Vagina (tissue), 2 donors: ENCODE results near the gene RGS19. TPM values are rescaled to one million over a fixed set of nuclear protein-coding genes. Genes with fewer than 3 reads are reported as not detected.

Experiments
- DNase-seq, 2 donors: peaks; one replicate each; pipeline ENCODE4 v3.0.0-alpha.2; 2017; ENCODE audit errors: extremely low spot score in 2 of 2
- H3K27ac ChIP-seq: fragments of 200-600 bp; sonication (generic); one replicate; pipeline ENCODE4 v1.5.1; 2019
- H3K27me3 ChIP-seq: fragments of 200-600 bp; sonication (generic); one replicate; pipeline ENCODE4 v1.5.1; 2019
- H3K36me3 ChIP-seq, 2 donors: fragments of 200-600 bp; sonication (generic); one replicate each; pipeline ENCODE4 v1.5.1; 2017 to 2019
- H3K4me1 ChIP-seq: fragments of 200-600 bp; sonication (generic); one replicate; pipeline ENCODE4 v1.5.1; 2019
- H3K4me3 ChIP-seq, 2 donors: fragments of 200-600 bp; sonication (generic); 1 replicate in 1 of 2; 2 replicates in 1 of 2; pipeline ENCODE4 v1.5.1; 2016 to 2019
- H3K9me3 ChIP-seq: fragments of 200-600 bp; sonication (generic); one replicate; pipeline ENCODE4 v1.5.1; 2019
- POLR2A ChIP-seq, 2 donors: fragments of 450-650 bp; IDR thresholded peaks; one replicate each; pipeline ENCODE4 v1.6.1; 2017; ENCODE audit warnings: antibody characterized with exemption in 2 of 2, mild to moderate bottlenecking in 2 of 2, moderate library complexity in 2 of 2
- POLR2AphosphoS5 ChIP-seq, 2 donors: sonication (generic); formaldehyde crosslinking; IDR thresholded peaks; one replicate each; pipeline ENCODE4 v1.9.0; 2017; ENCODE audit warnings: antibody characterized with exemption in 2 of 2, mild to moderate bottlenecking in 2 of 2, low read depth in 1 of 2; ENCODE audit not compliant: insufficient read depth in 1 of 2
- intact Hi-C: fragments of 100-400 bp; cut with DNase I; formaldehyde crosslinking; loops from one replicate; pipeline ENCODE4 v1.15.1; 2023
- total RNA-seq: library from RNA; depleted of rRNA; stranded (reverse); fragments of >200 nt; gene quantifications from one replicate; pipeline ENCODE4 v1.2.3, GENCODE V29; 2016
- TF ChIP-seq, protein P1 (sequence below), 3 experiments: fragments of 450-650 bp in 2 of 3; fragments of 200-600 bp in 1 of 3; sonication (generic) in 1 of 3; IDR thresholded peaks; one replicate each; pipeline ENCODE4 v1.5.1; 2017 to 2019; ENCODE audit warnings: antibody characterized with exemption in 3 of 3, mild to moderate bottlenecking in 2 of 3, moderate library complexity in 2 of 3

Gene RGS19
- total RNA-seq, 1 donor from 2014 or later, result 20.6 TPM

DNA sequence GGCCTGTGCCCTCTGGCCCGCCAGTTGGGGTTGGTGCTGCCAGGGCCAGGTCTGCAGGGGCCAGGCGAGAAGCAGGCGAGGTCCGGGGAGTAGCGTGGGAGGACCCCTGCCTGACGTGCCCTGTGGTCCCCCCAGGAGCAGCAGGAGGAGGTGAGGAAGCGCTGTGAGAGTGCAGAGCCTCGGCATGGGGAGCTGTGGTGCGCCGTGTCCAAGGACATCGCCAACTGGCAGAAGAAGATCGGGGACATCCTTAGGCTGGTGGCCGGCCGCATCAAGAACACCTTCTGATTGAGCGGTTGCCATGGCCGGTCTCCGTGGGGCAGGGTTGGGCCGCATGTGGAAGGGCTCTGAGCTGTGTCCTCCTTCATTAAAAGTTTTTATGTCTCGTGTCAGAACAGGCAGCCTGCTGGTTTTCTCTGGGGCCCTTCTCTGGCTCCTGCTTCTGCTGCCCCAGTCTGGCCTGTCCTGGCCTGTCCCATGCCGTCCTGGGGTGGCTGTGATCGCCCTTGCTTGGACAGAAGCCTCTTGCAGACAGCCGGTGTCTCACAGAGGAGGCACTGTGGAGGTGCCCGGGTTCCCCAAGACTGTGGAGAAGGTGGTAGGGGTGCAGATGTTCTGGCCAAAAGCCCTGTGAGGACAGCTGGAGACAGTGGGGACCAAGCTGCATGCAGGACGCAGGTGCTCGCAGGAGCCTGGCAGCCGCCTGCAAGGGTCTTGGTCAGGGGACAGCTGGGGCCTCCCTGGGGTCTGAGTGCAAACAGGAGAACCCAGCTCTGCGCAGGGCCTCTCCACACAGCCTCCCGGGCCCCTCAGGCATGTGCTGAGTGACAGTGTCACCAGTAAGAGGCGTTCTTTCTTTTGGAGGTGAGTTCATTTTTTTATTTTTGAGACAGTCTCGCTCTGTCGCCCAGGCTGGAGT is 46.4 kb downstream of the RGS19 start:
- intact Hi-C loops, result no loop called here
- no peak overlapping the region for H3K4me3 ChIP-seq
- H3K9me3 ChIP-seq, result no peaks in the 10 kb centered on the region
- no peak overlapping the region for H3K27ac ChIP-seq
- H3K36me3 ChIP-seq, result peaks cover 0 to 46% of the 10 kb centered on the region in 2 donors
- peaks cover 3% of the 10 kb centered on the region for H3K4me1 ChIP-seq
- peaks cover under 1% of the 10 kb centered on the region for H3K27me3 ChIP-seq
- no peak for DNase-seq
- TF ChIP-seq, protein P1, sequence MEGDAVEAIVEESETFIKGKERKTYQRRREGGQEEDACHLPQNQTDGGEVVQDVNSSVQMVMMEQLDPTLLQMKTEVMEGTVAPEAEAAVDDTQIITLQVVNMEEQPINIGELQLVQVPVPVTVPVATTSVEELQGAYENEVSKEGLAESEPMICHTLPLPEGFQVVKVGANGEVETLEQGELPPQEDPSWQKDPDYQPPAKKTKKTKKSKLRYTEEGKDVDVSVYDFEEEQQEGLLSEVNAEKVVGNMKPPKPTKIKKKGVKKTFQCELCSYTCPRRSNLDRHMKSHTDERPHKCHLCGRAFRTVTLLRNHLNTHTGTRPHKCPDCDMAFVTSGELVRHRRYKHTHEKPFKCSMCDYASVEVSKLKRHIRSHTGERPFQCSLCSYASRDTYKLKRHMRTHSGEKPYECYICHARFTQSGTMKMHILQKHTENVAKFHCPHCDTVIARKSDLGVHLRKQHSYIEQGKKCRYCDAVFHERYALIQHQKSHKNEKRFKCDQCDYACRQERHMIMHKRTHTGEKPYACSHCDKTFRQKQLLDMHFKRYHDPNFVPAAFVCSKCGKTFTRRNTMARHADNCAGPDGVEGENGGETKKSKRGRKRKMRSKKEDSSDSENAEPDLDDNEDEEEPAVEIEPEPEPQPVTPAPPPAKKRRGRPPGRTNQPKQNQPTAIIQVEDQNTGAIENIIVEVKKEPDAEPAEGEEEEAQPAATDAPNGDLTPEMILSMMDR (IDR thresholded peaks at IDR 0.05), result no peak
- peak in 1 of 2 donors; percentile 4 for TF ChIP-seq POLR2AphosphoS5 (IDR thresholded peaks at IDR 0.05; ENCODE audit: insufficient read depth in 1 of 2, low read depth in 1 of 2)

DNA sequence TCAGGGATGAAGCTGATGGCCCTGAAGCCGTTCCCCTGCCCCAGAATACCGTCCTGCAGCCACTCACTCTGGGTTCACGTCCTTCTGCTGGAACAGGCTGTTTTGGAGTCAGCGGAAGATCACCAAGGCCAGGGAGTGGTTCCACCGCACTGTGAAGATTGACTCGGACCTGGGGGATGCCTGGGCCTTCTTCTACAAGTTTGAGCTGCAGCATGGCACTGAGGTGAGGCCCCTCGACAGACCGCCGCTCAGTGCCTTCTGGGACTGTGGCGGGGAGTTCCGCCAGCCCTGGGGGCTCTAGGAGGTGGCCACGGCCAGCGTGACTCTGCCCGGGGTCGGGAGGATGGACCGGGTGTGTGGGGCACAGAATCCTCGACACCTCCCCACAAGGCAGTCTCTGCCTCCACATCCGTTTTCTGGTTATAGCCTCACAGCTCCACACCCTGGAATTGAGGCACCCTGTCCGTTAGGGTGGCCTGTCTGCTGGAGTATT is 47.5 kb downstream of the RGS19 start:
- intact Hi-C loops, result no loop called here
- Histone ChIP-seq H3K27ac (no peak overlapping the region), H3K36me3 (peaks cover 0 to 57% of the 10 kb centered on the region in 2 donors), H3K27me3 (no peaks in the 10 kb centered on the region), H3K4me3 (no peak overlapping the region), H3K9me3 (no peaks in the 10 kb centered on the region), H3K4me1 (no peaks in the 10 kb centered on the region)
- DNase-seq, result no peak
- TF ChIP-seq, protein P1 (IDR thresholded peaks at IDR 0.05), result no peak
- no peak for TF ChIP-seq POLR2AphosphoS5 (IDR thresholded peaks at IDR 0.05; ENCODE audit: insufficient read depth in 1 of 2, low read depth in 1 of 2)
- TF ChIP-seq POLR2A (IDR thresholded peaks at IDR 0.05), result no peak

DNA sequence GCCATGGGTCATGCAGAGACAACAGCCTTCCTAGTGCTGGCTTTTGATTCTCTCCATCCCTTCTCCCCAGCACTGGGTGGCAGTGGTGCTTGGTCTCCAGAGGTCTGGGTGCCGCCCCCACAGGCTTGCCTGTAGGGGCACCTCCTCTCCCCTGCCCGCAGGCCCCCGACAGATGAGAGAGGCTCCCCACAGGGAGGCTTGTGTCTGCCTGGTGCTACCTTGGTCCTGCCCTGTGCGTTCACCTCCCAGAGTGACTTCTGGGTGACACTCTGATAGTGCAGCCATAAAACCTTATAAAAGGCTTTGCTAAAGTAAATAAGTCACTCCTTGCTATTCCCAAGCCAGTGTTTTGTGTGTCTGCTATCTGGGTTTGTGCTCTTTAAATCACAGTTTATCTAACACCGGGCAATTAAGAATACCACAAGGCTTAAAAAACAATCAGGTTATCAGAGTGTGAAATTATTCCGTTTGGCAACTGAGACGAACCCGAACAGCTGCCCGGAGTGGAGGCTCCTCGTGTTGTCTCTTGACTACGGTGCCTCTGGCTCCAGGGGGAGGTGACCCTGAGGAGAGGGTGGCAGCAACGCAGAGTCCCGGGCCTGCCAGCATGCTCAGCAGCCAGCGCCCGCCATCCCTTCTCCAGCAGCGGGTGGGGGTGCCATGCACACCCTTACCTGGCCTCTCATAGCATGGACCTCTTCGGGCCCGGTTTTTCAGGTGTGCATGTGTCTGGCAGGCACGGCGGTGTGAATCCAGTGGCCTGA is 48.8 kb downstream of the RGS19 start:
- DNase-seq, result no peak
- H3K27ac ChIP-seq, result no peak overlapping the region
- TF ChIP-seq, protein P1 (IDR thresholded peaks at IDR 0.05), result no peak
- no peaks in the 10 kb centered on the region for H3K27me3 ChIP-seq
- intact Hi-C loops, result no loop called here
- no peaks in the 10 kb centered on the region for H3K9me3 ChIP-seq
- no peaks in the 10 kb centered on the region for H3K4me1 ChIP-seq
- H3K4me3 ChIP-seq, result no peak overlapping the region
- peaks cover 0 to 70% of the 10 kb centered on the region in 2 donors for H3K36me3 ChIP-seq

DNA sequence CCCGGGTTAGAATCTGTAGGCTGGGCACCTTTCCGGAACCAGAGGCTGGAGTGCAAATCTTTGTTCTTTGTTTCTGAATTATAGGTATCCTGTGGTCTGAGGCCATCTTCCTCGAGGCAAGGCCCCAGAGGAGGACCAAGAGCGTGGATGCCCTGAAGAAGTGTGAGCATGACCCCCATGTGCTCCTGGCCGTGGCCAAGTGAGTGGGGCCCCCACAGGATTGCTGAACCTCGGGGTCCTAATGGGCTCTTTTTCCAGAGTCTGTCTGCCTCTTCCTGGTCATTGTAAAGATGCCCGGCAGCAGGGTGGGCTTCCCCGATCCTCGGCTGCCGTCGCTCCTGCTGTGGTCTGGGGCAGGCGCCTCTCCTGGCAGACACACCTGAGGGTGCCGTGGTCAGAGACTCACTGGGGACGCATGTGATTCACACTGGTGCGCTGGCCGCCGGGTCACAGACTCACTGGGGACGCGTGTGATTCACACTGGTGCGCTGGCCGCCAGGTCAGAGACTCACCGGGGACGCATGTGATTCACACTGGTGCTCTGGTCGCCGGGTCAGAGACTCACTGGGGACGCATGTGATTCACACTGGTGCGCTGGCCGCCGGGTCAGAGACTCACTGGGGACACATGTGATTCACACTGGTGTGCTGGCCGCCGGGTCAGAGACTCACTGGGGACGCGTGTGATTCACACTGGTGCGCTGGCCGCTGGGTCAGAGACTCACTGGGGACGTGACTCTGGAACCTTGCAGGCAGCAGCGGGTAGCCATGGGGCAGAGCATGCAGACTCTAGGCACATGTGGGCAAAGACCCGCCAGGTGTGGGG is 49.8 kb downstream of the RGS19 start:
- no peaks in the 10 kb centered on the region for H3K27me3 ChIP-seq
- no peak overlapping the region for H3K27ac ChIP-seq
- DNase-seq, result no peak
- intact Hi-C loops, result no loop called here
- peaks cover 0 to 80% of the 10 kb centered on the region in 2 donors for H3K36me3 ChIP-seq
- TF ChIP-seq, protein P1 (IDR thresholded peaks at IDR 0.05), result no peak
- TF ChIP-seq POLR2A (IDR thresholded peaks at IDR 0.05) (no peak), POLR2AphosphoS5 (IDR thresholded peaks at IDR 0.05; ENCODE audit: insufficient read depth in 1 of 2, low read depth in 1 of 2) (no peak)
- no peaks in the 10 kb centered on the region for H3K9me3 ChIP-seq
- no peaks in the 10 kb centered on the region for H3K4me1 ChIP-seq
- H3K4me3 ChIP-seq, result no peak overlapping the region
